SW480 (cell line): ENCODE results near the gene FXYD2.

Source experiments
- DNase-seq: peaks from one replicate; pipeline ENCODE4 v3.0.0-alpha.2; 2016; ENCODE audit warnings: low spot score

FXYD2 gene

DNA sequence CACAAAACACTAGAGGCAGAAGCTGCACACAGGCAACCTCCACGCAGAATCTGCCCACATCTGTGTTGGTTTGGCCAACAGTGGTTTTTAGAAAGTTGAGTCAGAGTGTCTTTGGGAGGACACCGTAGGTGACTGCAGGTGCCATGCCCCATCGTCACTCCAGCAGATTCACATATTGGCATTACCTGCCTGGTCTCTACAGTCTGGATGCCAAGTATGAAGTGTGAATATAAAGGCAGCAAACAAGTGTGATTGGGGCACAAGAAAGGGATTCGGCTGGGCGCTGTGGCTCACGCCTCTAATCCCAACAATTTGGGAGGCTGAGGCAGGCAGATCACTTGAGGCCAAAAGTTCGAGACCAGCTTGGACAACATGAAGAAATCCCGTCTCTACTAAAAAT lies 11.0 kb upstream of the FXYD2 start:
- DNase-seq: no peak

DNA sequence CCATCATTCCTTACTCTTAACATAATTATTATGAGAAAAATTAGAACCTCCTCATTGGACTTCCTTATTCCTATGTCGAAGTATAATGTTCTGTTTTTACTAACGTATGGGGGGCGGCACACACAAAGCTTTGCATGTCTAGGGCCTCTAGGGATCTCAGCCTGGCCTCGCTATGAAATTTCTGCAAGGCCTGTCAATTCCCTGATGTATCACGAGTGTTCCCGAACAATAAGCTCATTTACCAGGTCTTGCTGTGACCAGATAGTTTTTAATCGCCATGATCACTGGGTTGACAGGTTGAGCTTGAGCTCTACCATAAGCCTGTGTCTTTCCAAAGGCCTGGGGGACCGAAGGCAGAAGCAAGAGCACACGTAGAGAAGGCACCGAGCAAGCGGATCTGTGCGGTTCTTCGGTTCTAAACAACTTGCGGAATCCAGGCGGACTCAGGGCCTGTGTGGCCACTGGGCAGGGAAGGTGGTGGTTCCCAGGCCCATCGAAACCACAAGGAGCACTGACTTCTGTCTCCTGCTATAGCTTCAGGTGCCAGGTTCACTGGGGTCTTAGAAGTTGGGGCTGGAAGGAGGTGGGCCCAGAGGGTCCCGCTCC lies 10.4 kb upstream of the FXYD2 start:
- no peak for DNase-seq

DNA sequence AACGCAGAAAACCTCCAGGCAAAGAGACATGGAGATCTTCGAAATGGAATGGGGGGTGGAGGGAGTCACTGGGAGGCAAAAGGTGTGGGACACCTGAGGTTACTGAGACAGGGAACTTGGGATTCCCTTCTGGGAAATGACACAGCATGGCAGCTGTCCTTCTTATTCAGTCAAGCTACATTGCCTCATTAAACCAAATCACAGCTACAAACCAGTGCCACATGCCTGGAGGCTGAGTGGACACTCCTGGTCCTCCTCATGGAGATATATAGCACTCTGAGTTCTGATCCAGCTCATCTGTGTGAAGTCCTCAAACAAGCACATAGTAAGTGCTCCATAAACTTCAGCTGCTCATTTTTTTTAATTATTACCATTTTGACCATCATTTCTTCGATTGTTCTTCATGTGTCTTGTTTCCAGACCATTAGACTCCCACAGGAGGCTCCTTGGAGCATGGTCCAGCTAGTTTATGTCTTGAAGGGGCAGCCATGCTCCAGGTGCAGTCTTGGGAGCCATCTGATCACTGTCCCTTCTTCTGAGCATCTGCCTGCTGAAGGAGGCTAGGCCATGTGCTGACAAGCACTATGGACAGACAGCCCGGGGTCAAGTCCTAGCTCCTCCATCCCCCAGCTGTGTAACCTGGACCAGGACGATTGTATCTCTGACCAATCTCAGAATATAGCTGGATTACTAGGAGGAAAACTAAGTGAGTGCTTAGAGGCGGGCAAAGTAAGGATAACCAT lies 9.7 kb upstream of the FXYD2 start:
- DNase-seq: no peak

DNA sequence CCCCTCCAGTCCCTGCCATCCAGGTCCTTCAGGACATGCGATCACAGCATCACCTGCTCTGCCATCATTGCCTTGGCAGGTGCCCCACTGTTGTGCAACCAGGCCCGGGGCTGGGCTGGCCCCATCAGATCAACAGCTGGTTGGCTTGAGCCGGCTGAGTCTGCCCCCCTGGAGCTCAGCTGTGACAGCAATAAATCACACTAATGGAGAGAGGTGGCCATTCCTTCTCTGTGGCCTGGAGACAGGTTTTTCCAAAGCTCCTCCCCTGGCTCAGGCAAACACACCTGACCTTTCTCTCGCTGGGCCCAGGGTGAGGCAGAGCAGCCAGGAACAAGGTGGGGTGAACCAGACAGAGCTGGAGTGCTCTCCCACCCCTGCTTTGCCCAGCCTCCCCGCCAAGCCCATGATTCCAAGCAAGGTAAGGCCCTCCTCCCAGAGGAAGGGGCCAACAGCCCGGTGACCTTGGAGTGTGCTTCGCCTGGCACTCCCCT lies 8.9 kb upstream of the FXYD2 start:
- peak; percentile 89 for DNase-seq

DNA sequence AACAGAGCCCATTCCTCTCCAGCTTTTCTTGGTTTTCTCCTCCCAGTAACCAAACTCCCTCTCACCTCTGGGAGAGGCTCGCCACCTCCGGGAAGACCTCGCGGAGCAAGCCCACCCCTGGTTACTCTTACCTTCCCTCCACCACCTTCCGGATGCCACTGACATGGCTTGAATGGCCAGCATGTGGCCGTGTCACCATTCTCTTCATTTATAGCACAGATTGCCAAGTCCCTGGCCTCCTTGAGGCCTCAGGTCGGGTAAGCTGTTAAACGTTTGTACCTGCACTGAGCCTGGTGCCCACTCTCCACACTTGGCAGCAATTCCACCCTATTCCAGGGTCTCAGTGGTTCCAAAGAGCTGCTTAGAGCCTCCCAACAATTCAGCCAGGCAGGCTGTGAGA lies 8.0 kb upstream of the FXYD2 start:
- DNase-seq: no peak

DNA sequence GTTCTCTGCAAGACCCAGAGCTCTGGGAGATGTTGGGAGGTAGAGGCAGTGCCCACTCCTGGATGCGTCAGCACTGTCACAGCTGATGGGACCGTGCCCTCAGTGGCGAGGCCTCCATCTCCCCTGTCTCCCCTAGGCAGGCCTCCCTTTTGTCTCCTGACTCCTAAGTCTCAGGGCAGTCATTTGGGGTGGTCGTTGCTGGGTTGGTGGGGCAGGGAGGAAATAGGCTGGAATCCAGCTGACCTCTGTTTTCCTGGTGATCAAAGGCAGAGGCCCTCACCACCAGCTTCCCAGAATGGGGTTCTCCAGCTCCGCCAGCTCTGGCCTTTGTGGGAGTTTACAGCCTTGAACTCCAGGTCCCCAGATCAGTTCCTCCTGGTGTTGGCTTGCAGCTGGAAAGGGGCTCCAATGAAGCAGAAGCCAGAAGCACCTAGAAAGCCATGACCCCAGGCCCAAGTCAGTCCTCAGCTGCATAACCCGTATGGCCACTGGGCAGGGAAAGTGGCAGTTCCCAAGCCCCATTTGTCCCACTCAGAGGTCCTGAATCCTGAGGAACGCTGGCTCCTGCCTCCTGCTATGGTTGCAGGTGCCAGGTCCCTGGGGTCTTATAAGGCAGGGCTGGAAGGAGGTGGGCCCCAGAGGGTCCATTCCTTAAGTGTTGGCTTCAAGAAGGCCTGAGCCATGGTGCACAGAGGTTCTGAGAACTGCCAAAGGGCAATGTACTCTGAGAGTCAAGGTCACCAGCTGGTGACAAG lies 7.3 kb upstream of the FXYD2 start:
- no peak for DNase-seq

DNA sequence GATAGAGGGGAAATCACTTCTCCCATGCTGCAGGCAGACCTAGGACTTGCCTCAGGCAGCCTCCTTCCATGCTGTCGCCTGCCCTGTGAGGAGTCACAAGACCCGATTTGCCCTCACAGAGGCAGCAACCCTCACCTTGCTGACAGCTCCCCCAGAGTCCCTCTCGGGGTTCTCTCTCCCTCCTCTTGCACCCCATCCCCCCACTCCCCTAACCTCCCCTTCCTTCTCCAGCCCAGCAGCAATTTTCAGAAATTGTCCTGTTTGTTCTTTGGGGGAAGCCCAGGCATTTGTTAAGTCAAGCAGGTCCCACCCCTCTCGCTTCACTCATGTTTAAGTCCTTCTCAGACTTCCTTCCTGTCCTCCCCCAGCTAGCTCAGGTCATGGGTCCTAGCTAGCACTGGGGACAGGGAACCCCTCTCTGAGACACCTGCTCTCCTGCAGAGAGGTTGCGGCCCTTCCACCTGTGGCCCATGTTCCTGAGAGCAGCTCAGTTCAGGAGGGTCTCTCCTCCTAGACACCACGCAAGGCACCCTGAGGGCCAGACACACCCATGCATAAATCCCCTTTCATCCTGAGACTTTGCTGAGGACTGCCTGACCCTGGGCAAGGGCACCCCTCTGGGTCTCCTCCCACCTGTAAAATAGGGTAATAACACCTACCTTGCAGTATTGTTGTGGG lies 6.3 kb upstream of the FXYD2 start:
- DNase-seq: no peak

DNA sequence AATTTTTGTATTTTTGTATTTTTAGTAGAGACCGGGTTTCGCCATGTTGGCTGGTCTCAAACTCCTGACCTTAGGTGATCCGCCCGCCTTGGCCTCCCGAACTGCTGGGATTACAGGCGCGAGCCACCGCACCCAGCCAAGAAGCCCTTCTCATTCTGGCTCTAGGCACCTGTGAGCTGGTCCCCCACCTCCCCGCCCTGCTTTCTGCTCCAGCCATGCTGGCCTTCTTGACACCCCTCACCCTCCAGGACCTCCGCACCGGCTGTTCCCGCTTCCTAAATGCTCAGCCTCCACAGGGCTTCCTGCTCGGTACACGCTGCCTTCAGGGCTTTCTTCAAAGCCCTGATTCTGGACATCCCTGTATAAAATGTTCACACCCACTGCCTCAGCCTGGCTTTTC lies 5.5 kb upstream of the FXYD2 start:
- no peak for DNase-seq

DNA sequence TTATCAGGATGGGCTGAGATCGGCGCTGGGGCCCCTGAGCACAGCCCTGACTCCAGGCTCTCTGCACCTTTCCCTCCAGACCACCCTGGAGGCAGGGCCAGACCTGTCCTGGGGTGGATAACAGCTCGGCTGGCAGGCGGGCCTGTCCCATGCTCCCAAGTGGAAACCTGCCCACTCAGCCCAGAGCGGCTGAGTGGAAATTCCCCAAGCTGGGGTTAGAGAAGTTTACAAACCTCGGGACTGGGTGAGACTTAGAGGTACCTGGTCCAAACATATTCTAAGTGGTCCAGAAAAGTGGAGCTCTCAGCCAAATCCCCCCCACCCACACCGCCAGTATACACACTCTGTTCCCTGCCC lies 4.8 kb upstream of the FXYD2 start:
- no peak for DNase-seq

DNA sequence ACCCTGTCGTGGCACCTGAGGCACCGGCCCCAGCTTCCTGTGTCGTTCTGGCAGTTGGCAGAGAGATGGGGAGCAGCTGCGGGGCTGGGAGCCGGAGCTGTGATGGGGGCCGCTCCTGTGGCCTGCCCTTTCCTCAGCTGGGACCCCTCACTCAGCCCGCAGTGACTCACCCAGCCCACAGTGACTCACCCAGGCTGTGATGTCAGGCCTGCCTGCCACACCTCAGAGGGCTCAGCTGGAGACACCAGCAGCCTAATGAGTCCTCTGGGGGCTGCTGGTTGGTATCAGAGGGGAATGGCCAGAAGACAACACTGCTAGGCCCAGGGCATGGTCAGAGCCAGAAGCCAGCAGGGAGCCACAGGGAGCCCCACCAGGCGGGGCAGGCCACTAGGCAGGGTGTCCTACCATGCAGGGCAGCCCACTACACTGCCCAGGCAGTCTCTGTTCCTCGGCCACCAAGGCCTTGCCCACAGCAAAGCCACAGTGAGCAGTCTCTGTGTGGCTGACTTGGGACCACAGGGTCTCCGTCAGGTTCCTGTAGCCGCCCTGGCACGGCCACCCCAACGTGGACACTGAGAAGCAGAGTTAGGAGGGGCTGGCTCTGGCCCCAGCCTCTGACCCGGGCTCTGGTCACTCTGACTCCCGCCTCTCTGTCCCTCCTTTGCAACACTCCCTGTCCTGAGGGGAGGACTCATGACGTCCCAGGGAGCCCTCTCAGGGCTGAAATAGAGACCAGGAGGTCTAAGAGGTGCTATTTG lies 4.2 kb upstream of the FXYD2 start:
- peak; percentile 81 for DNase-seq

DNA sequence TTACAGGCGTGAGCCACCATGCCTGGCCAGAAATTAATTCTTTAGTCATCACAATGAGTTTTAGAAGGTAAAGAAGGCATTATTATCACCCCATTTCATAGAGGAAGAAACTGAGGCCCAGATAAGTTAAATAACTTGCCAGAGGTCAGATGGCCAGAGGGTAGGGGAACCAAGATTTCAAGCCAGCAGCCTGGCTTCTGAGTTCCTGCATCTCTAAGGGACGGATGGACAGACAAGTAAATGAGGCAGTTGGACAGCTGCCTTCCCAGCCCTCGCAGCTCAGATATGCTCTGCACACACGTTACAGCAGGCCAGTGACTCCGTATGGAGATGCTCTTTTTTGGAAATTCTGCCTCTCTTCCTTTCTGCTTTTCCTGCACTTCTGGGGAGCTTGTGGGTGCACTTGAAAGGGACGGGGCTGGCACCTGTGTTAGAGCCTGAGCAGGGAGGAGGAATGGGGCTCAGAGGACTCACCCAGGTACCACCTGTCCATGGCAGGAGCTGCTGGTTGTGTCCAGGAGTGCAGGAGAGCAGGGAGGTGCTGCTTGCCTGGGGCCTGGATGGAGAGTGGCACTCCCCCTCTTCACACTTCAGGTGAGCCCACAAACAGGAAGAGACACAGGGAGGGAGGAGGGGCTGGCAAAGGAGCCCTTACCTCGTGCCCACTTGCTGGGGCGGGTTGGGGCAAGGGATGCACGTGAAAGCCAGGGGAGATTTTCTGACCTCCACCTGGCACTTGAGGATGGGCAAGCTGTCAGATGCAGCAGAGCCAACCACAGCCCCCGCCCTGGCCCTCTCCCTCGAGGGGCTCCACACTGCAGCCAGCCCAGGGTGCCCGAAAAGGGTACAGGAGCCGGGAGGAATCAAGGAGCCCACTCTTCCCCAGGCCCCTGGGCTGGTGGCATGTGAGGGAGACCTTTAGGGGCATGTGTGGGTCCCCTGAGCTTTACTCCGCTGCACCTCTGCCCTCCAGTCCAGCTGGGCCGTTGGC lies 3.3 kb upstream of the FXYD2 start:
- no peak for DNase-seq

DNA sequence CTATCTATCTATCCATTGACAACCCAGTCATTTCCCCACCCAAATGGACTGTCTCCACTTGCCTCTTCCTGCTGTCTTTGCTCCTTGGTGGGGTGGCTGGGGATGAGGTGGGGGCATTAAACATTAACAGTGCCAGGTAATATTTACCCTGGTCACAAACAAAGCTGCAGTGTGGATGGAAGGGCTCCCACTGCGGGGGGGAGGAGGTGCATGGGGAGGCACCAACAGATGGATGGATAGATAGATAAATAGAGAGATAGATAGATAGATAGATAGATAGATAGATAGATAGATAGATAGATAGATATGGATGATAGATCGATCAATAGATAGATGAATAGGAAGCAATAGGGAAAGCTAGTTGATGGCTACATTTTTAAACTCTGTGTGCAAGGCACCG lies 2.3 kb upstream of the FXYD2 start:
- DNase-seq: no peak

DNA sequence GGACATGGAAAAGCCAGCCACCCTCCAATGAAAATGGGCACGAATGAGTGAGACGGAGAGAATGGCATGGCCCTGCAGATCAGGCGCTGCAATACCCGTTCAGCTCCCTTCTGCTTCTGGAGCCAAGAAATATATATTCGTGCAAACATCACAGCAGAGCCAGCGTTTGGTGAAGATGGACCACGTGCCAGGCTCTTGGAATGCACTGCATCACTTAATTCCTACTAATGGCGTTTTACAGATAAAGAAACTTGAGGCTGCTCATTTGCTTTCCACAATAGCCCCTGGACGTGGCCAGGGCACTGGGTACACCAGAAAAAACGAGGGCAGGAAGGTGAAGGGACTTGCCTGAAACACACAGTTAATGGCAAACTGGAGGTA lies 1.6 kb upstream of the FXYD2 start:
- no peak for DNase-seq

DNA sequence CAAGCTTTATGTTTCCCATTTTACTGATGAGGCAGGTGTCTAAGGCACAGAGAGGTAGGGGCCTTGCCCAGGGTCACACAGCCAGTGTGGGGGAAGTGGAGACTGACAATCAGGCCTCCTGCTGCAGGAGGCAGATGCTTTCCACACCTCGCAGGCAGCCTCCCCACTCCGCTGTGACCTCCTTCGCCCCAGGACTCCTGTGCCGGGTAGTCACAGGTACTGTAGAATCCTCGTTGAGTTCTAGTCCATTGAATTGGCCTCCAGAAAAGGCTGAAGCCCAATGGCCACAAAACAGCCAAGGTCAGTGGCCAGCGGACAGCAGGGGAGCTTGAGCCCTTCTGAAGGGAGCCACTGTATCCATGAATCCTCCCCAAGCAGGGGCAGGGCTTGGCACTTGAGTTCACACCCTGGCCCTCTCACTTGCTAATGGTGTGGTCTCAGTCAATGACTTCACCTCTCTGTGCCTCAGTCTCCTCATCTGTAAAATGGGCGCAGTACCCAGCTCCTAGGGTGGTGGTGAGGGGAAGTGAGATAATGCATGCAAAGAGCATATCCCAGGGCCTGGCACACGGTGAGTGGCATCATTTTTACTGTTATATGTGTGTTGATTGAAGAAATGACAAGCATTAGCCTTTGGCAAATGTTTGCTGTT lies 1.1 kb upstream of the FXYD2 start:
- DNase-seq: no peak

DNA sequence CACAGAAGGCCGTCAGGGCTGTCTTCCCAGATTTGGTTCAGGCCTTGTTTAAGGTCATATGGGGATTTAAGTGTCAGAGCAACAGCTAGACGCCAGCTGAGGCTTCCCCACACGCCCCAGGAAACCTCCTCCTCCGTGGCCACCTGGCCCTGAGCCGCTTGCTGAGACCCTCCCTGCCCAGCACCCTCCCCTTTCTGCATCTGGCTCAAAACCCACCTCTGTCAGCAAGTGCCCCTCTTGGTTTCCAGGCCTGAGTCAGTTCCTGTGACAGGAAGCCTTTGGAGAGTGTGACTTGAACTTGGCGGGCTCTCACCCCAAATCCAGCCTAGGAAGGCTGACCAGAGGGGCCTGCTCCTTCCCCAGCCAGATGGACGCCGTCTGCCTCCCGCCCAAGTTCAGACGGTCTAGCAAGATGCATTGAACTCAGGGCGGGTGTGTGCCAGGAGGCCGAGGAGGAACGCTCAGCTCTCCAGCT lies 561 bp downstream of the FXYD2 start:
- DNase-seq: no peak

DNA sequence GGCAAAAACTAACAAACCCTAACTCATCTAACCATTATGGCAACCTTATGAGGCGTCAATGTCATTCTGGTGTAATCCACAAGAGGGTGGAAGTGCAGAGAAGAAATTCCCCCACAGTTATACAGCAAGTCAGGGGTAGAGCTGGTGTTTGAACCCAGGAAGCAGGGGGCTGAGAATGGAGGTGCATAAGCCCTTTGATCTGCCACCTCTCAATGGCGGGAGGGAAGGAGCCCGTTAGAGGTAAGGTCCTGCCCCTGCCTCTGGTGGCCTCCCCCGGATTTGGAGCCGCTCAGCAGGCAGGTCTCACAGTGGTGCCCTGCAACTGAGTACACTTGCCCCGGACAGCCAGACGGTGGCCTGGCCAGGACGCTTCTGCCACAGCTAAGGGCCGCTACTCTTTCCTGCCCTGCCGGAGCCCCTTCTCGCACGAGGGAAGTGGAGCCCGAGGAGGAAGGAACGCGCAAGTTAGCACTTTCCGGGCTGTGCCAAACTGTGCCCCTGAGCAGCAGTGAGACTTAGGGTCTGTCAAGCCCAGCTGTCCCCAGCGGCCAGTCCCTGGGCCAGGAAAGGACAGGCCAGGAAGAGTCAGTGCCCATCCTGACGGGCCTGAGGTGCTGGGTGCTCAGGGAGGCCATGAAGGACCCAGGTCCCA lies 1.1 kb downstream of the FXYD2 start:
- DNase-seq: no peak

DNA sequence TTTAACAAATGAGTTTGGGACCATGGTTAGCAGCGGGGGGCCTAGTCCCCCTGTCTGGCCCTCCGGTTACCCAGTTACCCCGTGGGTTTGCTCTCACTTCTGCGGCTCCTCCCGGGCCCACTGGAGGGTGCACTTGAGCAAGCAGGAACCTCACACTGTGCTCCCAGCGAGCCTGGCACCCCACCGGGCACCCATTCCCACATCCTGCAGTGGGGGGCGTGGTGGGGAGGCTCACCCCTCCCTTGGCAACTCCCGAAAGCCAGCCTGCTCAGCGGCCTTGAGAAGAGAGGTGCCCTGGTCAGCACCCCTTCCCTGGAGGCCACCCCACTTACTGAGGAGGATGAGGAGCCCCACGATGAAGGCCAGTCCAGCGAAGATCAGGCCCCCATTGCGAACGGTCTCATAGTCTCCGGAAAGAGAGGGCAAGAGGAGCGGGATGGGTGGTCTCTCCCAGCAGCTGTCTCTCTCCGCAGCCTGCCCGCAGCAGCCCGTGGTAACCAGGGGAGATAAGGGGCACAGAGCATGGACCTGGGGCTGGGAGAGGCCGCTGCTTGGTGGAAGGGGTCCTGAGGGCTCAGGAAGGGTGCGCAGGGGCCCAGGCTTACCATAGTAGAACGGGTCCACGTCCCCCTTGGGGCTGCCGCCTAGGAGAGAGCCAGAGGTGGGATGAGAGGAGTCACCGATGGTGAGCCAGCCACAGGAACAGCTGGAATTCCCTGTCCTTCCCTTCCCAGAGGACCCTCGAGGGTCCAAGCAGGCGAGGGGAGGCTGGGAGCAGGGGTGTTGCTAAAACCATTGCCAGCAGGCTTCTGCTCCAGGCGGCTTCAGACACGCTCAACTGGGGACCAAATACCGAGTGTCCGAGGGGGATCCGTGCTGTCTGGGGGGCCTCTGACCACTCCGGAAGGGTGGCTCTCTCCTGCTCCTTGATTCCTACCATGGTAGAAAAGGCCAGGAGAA lies 2.2 kb downstream of the FXYD2 start:
- no peak for DNase-seq

DNA sequence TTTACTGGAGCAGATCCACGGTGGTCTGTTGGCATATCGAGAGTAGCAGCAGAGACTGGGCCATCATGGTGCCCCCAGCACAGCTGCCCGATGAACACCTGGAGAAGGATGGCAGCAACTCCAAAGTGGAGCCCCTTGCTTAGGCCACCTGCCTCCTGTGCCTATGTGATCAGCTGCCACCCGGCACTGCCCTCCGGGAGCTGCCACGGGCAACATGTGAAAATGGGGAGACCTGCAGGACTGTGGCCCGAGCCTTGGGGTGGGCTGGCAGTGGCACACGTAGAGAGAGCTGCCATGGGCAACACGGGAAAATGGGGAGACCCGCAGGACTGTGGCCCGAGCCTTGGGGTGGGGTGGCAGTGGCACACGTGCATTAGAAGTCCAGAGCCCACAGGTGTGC lies 3.1 kb downstream of the FXYD2 start:
- no peak for DNase-seq
